AG20443 (cell line): ENCODE results near the gene ZNF106.

ENCODE experiments used
- DNase-seq: peaks from one replicate; pipeline ENCODE4 v3.0.0; 2012; ENCODE audit warnings: low spot score, mixed read lengths

The ZNF106 gene

GRCh38 chr15:42367041-42367440 lies 123.9 kb downstream of the ZNF106 start:
- no peak for DNase-seq

GRCh38 chr15:42365921-42366550 lies 124.9 kb downstream of the ZNF106 start:
- DNase-seq = no peak

GRCh38 chr15:42364529-42364928 lies 126.4 kb downstream of the ZNF106 start:
- DNase-seq = no peak

DNA sequence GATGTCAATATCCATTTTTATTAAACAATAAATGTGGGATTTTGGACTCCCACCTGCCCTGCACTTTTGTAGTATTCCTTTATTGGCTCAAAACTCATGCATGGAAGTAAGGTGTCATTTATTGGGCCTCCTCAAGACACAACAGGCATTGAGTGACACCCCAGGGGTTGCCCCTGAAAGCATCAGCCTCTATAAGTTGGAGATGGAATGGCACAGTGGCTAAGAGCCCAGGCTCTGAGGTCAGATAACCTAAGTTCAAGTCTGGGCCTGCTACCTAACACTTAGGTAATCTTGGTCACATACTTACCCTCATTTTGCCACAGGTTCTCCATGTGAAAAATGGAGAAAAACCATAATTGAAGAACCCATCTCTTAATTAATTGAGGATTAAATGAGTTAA lies 127.0 kb downstream of the ZNF106 start:
- DNase-seq = no peak

GRCh38 chr15:42363487-42363886 lies 127.5 kb downstream of the ZNF106 start:
- no peak for DNase-seq
